Liver (tissue), 9 donors: ENCODE results near the gene VDAC2. TPM values are rescaled to one million over a fixed set of nuclear protein-coding genes. Genes with fewer than 3 reads are reported as not detected.

Experiments used
- DNase-seq: peaks from one replicate; pipeline ENCODE4 v3.0.0-alpha.2; 2017; ENCODE audit warnings: low spot score
- H3K27ac ChIP-seq, 2 donors: one replicate each; pipeline ENCODE4 v1.7.0; 2013; ENCODE audit warnings: inconsistent platforms in 2 of 2, low read length in 2 of 2, control low read depth in 1 of 2, low read depth in 1 of 2, mild to moderate bottlenecking in 1 of 2
- H3K27me3 ChIP-seq, 4 donors: one replicate each; pipeline versions ENCODE4 v1.6.1 to v1.7.0; 2013; ENCODE audit warnings: low read length in 3 of 4, inconsistent platforms in 1 of 4, mild to moderate bottlenecking in 1 of 4, moderate library complexity in 1 of 4; ENCODE audit not compliant: control insufficient read depth in 4 of 4, insufficient read depth in 4 of 4
- H3K36me3 ChIP-seq, 4 donors: one replicate each; pipeline versions ENCODE4 v1.6.1 to v1.7.0; 2013; ENCODE audit warnings: low read length in 3 of 4, mild to moderate bottlenecking in 3 of 4, low read depth in 1 of 4, moderate library complexity in 1 of 4; ENCODE audit not compliant: control insufficient read depth in 4 of 4, insufficient read depth in 3 of 4
- H3K4me1 ChIP-seq, 4 donors: one replicate each; pipeline versions ENCODE4 v1.6.1 to v1.7.0; 2013; ENCODE audit warnings: low read length in 3 of 4, mild to moderate bottlenecking in 3 of 4, moderate library complexity in 1 of 4; ENCODE audit not compliant: control insufficient read depth in 4 of 4, insufficient read depth in 4 of 4
- H3K4me3 ChIP-seq, 3 donors: one replicate each; pipeline versions ENCODE4 v1.6.1 to v1.7.0; 2013; ENCODE audit warnings: low read length in 3 of 3, control low read depth in 1 of 3, low read depth in 1 of 3, mild to moderate bottlenecking in 1 of 3
- H3K9ac ChIP-seq, 2 donors: one replicate each; pipeline ENCODE4 v1.7.0; 2013; ENCODE audit warnings: low read length in 2 of 2, mild to moderate bottlenecking in 2 of 2, moderate library complexity in 2 of 2, control low read depth in 1 of 2, low read depth in 1 of 2
- H3K9me3 ChIP-seq, 4 donors: one replicate each; pipeline versions ENCODE4 v1.6.1 to v1.7.0; 2013; ENCODE audit warnings: low read length in 3 of 4; ENCODE audit not compliant: control insufficient read depth in 4 of 4
- ATF3 ChIP-seq: IDR thresholded peaks from 2 replicates; pipeline ENCODE4 v1.6.1; 2016; ENCODE audit warnings: antibody characterized with exemption
- CTCF ChIP-seq: fragments of 150-350 bp; IDR thresholded peaks from 2 replicates; pipeline ENCODE4 v1.5.1; 2017; ENCODE audit warnings: improper control_type of control experiment, low read depth, low read length; ENCODE audit not compliant: missing input control
- FOXA1 ChIP-seq: IDR thresholded peaks from 2 replicates; pipeline ENCODE4 v1.6.1; 2016; ENCODE audit warnings: antibody characterized with exemption
- GABPA ChIP-seq, 2 donors: IDR thresholded peaks in 1 of 2; conservative IDR thresholded peaks in 1 of 2; 2 replicates each; pipeline ENCODE4 v1.6.1; 2016; ENCODE audit warnings: antibody characterized with exemption in 2 of 2, mild to moderate bottlenecking in 1 of 2, moderate library complexity in 1 of 2
- HNF4G ChIP-seq: IDR thresholded peaks from 2 replicates; pipeline ENCODE4 v1.6.1; 2016; ENCODE audit warnings: antibody characterized with exemption
- JUND ChIP-seq, 2 donors: IDR thresholded peaks; 2 replicates each; pipeline ENCODE4 v1.6.1; 2016; ENCODE audit warnings: antibody characterized with exemption in 2 of 2
- NR2F2 ChIP-seq: IDR thresholded peaks from 2 replicates; pipeline ENCODE4 v1.6.1; 2016; ENCODE audit warnings: antibody characterized with exemption
- RAD21 ChIP-seq, 2 donors: IDR thresholded peaks; 2 replicates each; pipeline ENCODE4 v1.6.1; 2016; ENCODE audit warnings: antibody characterized with exemption in 2 of 2, mild to moderate bottlenecking in 2 of 2
- REST ChIP-seq: IDR thresholded peaks from 2 replicates; pipeline ENCODE4 v1.6.1; 2016; ENCODE audit warnings: antibody characterized with exemption, mild to moderate bottlenecking
- SP1 ChIP-seq: IDR thresholded peaks from 2 replicates; pipeline ENCODE4 v1.6.1; 2018; ENCODE audit warnings: antibody characterized with exemption, mild to moderate bottlenecking
- YY1 ChIP-seq: IDR thresholded peaks from 2 replicates; pipeline ENCODE4 v1.6.1; 2016; ENCODE audit warnings: antibody characterized with exemption, mild to moderate bottlenecking
- WGBS: extraction: QIAGEN DNeasy Blood & Tissue Kit; methylation state at CpG from one replicate; pipeline ENCODE4 v1.1.7; 2013; 5-methylcytosine and 5-hydroxymethylcytosine counted together
- polyA plus RNA-seq, 2 donors: library from polyadenylated mRNA; stranded (reverse) in 1 of 2; unstranded in 1 of 2; fragments of 200-250 nt in 1 of 2; fragments of >200 nt in 1 of 2; fragmentation: Nextera tagmentation in 1 of 2; extraction: Ambion mirVana in 1 of 2; gene quantifications; one replicate each; pipeline versions ENCODE4 v1.2.1 to v1.2.3, GENCODE V29; 2013 to 2015
- total RNA-seq, 2 donors: library from RNA; depleted of rRNA; stranded (reverse); fragments of >200 nt; gene quantifications; one replicate each; pipeline ENCODE4 v1.2.3, GENCODE V29; 2014
- donor health status: healthy.
- donor health status: healthy.
- donor health status: healthy.
- donor health status: healthy.
- donor health status: healthy.

The VDAC2 gene
- total and polyA plus RNA-seq, 4 donors = 41.3 to 67.1 (median 52.5) TPM

- Histone ChIP-seq H3K4me1 (peaks cover 6 to 37% (median 24%) of the 10 kb centered on the region in 4 donors), H3K27ac (peak overlapping the region; percentile 65 to 74), H3K36me3 (peaks cover 3 to 24% (median 18%) of the 10 kb centered on the region in 4 donors), H3K9me3 (no peaks in the 10 kb centered on the region), H3K4me3 (peak overlapping the region in 2 of 3 donors; percentile 82 to 85), H3K9ac (no peak overlapping the region), H3K27me3 (no peaks in the 10 kb centered on the region)
- 5% methylated on average over 48 of the region's 48 CpGs for WGBS
- TF ChIP-seq GABPA (IDR thresholded peaks at IDR 0.05 in 1 of 2, conservative IDR thresholded peaks at IDR 0.05 in 1 of 2) = peak in 1 of 2 donors; percentile 26
- TF ChIP-seq HNF4G = no peak
- TF ChIP-seq CTCF = no peak
- TF ChIP-seq RAD21 (IDR thresholded peaks at IDR 0.05) = peak in 1 of 2 donors; percentile 4
- TF ChIP-seq YY1 = no peak
- no peak for TF ChIP-seq JUND (IDR thresholded peaks at IDR 0.05)
- TF ChIP-seq REST = no peak
- no peak for TF ChIP-seq NR2F2
- peak; percentile 25 for TF ChIP-seq FOXA1
- peak; percentile 53 for TF ChIP-seq SP1
- no peak for TF ChIP-seq ATF3
- peak; percentile 98 for DNase-seq
Observed at GRCh38 chr10:75234017-75234682, 23.6 kb downstream of the VDAC2 start.

GRCh38 chr10:75234683-75235374 lies 24.2 kb downstream of the VDAC2 start:
- DNase-seq = no peak
- Histone ChIP-seq H3K4me3 (peak overlapping the region; percentile 54 to 85 (median 82)), H3K27ac (peak overlapping the region; percentile 42 to 61), H3K36me3 (peaks cover 3 to 19% (median 15%) of the 10 kb centered on the region in 4 donors), H3K4me1 (peaks cover 6 to 37% (median 24%) of the 10 kb centered on the region in 4 donors), H3K9me3 (no peaks in the 10 kb centered on the region), H3K27me3 (no peaks in the 10 kb centered on the region), H3K9ac (peak overlapping the region in 1 of 2 donors; percentile 52)
- TF ChIP-seq FOXA1 (no peak), SP1 (no peak), CTCF (no peak)
- whole genome bisulfite sequencing = 1% methylated on average over 62 of the region's 62 CpGs
